ENCODE results near the gene HAPLN1. TPM values are rescaled to one million over a fixed set of nuclear protein-coding genes. Genes with fewer than 3 reads are reported as not detected.

Gene HAPLN1
- 114 and 124 TPM in 2 replicates for total RNA-seq
- long read RNA-seq, full-length matches to known transcripts = 1,540 of 1,750 reads
- long read RNA-seq, partial matches to known transcripts = 37 of 1,750 reads
- long read RNA-seq, other reads (novel, unspliced or antisense) = 173 of 1,750 reads

GRCh38 chr5:83720836-83721537, at the start of gene HAPLN1:
Gene HAPLN1 (minus strand): TSS chr5:83720855. CDS start chr5:83673523, 47,332 bp downstream.
- peaks cover 77% of the 10 kb centered on the region for H3K4me1 Mint-ChIP-seq (ENCODE audit: unreplicated experiment)

GRCh38 chr5:83767409-83767992, 46.8 kb upstream of the HAPLN1 start:
- Mint-ChIP-seq H3K4me3 (ENCODE audit: unreplicated experiment) (no peak overlapping the region), H3K27me3 (ENCODE audit: unreplicated experiment) (no peaks in the 10 kb centered on the region), H3K9me3 (ENCODE audit: unreplicated experiment) (peaks cover 24% of the 10 kb centered on the region), H3K4me1 (ENCODE audit: unreplicated experiment) (peaks cover 8% of the 10 kb centered on the region), H3K36me3 (ENCODE audit: unreplicated experiment) (peaks cover 6% of the 10 kb centered on the region), H3K27ac (ENCODE audit: unreplicated experiment) (no peak overlapping the region)
- TF ChIP-seq CTCF (IDR thresholded peaks at IDR 0.05) = no peak
- no peak for DNase-seq (ENCODE audit: extremely low spot score, unreplicated experiment)

More at GRCh38 chr5:83720836-83721537, at the start of gene HAPLN1:
- TF ChIP-seq CTCF (IDR thresholded peaks at IDR 0.05) = no peak
- peak within 1 kb of the TSS; percentile 95 for H3K27ac Mint-ChIP-seq (ENCODE audit: unreplicated experiment)
- no peaks in the 10 kb centered on the region for H3K36me3 Mint-ChIP-seq (ENCODE audit: unreplicated experiment)
- H3K4me3 Mint-ChIP-seq (ENCODE audit: unreplicated experiment) = peak within 1 kb of the TSS; percentile 89
- no peaks in the 10 kb centered on the region for H3K27me3 Mint-ChIP-seq (ENCODE audit: unreplicated experiment)
- H3K9me3 Mint-ChIP-seq (ENCODE audit: unreplicated experiment) = no peaks in the 10 kb centered on the region
- DNase-seq (ENCODE audit: extremely low spot score, unreplicated experiment) = no peak

- no peak overlapping the region for H3K27ac Mint-ChIP-seq (ENCODE audit: unreplicated experiment)
Observed at GRCh38 chr5:83764101-83764500, 43.4 kb upstream of the HAPLN1 start.

GRCh38 chr5:83760579-83760978, 39.9 kb upstream of the HAPLN1 start:
- H3K4me3 Mint-ChIP-seq (ENCODE audit: unreplicated experiment) = no peak overlapping the region
- no peak for TF ChIP-seq CTCF (IDR thresholded peaks at IDR 0.05)
- no peaks in the 10 kb centered on the region for H3K27me3 Mint-ChIP-seq (ENCODE audit: unreplicated experiment)
- no peak overlapping the region for H3K27ac Mint-ChIP-seq (ENCODE audit: unreplicated experiment)
- peaks cover 4% of the 10 kb centered on the region for H3K4me1 Mint-ChIP-seq (ENCODE audit: unreplicated experiment)
- no peaks in the 10 kb centered on the region for H3K36me3 Mint-ChIP-seq (ENCODE audit: unreplicated experiment)
- peaks cover 18% of the 10 kb centered on the region for H3K9me3 Mint-ChIP-seq (ENCODE audit: unreplicated experiment)
- DNase-seq (ENCODE audit: extremely low spot score, unreplicated experiment) = no peak

More at GRCh38 chr5:83764101-83764500, 43.4 kb upstream of the HAPLN1 start:
- peaks cover 6% of the 10 kb centered on the region for H3K36me3 Mint-ChIP-seq (ENCODE audit: unreplicated experiment)
- H3K4me3 Mint-ChIP-seq (ENCODE audit: unreplicated experiment) = no peak overlapping the region
- DNase-seq (ENCODE audit: extremely low spot score, unreplicated experiment) = no peak
- H3K9me3 Mint-ChIP-seq (ENCODE audit: unreplicated experiment) = peaks cover 22% of the 10 kb centered on the region
- TF ChIP-seq CTCF (IDR thresholded peaks at IDR 0.05) = no peak
- no peaks in the 10 kb centered on the region for H3K27me3 Mint-ChIP-seq (ENCODE audit: unreplicated experiment)
- peaks cover 4% of the 10 kb centered on the region for H3K4me1 Mint-ChIP-seq (ENCODE audit: unreplicated experiment)

- Mint-ChIP-seq H3K27ac (ENCODE audit: unreplicated experiment) (no peak overlapping the region), H3K9me3 (ENCODE audit: unreplicated experiment) (peaks cover 36% of the 10 kb centered on the region), H3K36me3 (ENCODE audit: unreplicated experiment) (peaks cover 5% of the 10 kb centered on the region), H3K27me3 (ENCODE audit: unreplicated experiment) (no peaks in the 10 kb centered on the region), H3K4me1 (ENCODE audit: unreplicated experiment) (no peaks in the 10 kb centered on the region), H3K4me3 (ENCODE audit: unreplicated experiment) (no peak overlapping the region)
- TF ChIP-seq CTCF (IDR thresholded peaks at IDR 0.05) = no peak
- DNase-seq (ENCODE audit: extremely low spot score, unreplicated experiment) = no peak
Observed at GRCh38 chr5:83752700-83753099, 32.0 kb upstream of the HAPLN1 start.
